Fibroblast of skin of right quadriceps (primary cell): ENCODE results near the gene NFS1.
"Not testable (repeated sequence)": the region's sequence is repeated elsewhere in the genome, so short reads cannot be mapped to it uniquely, and the experiment has no call there.

Experiments
- DNase-seq: peaks from one replicate; pipeline ENCODE4 v3.0.0-alpha.2; 2013

NFS1 gene

DNA sequence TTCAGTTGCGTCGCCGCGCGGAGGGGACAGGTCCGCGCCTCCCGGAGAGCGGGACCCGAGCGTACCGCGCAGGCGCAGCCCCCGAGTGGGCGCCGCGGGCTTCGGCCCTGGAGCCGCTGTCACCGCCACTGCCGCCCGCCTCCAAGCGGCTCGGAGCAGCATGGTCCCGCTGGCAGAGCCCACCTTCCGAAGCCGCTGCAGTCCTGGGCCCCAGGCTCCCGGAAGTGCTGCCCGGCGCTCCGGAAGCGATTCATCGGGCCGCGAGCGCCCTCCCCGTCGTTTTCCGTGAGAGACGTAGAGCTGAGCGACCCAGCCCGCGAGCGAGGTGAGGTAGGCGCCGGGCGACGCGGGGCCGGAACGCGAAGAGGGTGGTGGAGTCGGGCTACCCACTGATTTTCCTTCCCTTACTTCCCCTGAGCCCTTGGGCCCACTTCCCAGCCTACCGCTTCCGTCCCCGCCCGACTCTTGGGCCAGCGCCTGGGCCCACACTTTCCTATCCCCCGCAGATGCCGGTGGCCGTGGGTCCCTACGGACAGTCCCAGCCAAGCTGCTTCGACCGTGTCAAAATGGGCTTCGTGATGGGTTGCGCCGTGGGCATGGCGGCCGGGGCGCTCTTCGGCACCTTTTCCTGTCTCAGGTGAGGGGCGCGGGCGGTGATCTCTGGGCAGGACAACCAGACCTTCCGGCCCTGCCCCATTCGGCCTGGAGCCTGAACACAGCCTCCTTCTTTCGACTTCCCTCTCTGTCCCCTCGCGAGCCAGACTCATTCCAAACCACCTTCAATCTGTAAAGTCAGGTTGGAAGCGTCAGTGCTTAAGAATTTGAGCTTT lies at the start of gene NFS1, which contains the start of gene ROMO1:
TSS of gene NFS1 (minus strand) at position 226 of the 830 bp plus-strand sequence. CDS start at position 162, 64 bp downstream.
TSS of gene ROMO1 (plus strand) at position 279 of the 830 bp plus-strand sequence. CDS start at position 507, 228 bp downstream.
- DNase-seq, result peak; percentile 81

DNA sequence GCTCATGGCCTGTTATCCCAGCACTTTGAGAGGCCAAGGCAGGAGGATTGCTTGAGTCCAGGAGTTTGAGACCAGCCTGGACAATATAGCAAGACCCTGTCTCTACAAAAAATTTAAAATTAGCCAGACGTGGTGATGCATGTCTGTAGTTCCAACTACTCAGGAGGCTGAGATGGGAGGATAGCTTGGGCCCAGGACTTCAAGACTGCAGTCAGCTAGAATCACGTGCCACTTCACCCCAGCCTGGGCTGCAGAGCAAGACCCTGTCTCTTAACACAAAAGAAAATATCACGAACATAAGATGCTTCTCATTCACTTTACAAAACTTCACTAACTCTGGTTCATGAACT lies 45.3 kb upstream of the NFS1 start:
- DNase-seq, result not testable (repeated sequence)

DNA sequence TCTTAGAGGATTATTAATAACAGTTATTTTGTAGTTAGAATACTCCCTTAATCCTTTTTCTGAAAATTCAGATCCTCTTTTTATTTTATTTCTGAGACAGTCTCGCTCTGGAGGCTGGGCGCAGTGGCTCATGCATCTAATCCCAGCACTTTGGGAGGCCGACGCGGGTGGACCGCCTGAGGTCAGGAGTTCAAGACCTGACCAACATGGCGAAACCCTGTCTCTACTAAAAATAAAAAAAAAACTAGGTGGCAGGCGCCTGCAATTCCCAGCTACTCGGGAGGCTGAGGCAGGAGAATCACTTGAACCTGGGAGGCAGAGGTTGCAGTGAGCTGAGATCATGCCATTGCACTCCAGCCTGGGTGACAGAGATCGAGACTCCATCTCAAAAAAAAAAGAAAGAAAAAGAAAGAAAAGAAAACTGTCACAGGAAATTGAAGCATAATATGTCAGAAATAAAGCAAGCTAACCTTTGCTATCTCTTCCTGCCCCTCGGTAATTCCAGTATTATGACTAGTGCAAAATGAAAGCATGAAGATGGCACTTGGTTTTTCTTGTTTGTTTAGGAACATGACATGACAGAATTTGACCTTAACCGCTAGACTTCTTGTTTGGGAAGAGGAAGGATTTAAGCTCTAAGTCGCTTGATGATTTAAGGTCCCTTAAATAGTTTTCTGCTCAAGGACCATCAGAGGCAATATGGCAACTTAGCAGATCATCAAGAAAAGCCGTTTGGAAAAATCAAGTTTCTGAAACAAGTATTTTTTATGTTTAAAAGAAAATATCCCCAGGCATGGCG lies 44.7 kb upstream of the NFS1 start:
- no peak for DNase-seq

DNA sequence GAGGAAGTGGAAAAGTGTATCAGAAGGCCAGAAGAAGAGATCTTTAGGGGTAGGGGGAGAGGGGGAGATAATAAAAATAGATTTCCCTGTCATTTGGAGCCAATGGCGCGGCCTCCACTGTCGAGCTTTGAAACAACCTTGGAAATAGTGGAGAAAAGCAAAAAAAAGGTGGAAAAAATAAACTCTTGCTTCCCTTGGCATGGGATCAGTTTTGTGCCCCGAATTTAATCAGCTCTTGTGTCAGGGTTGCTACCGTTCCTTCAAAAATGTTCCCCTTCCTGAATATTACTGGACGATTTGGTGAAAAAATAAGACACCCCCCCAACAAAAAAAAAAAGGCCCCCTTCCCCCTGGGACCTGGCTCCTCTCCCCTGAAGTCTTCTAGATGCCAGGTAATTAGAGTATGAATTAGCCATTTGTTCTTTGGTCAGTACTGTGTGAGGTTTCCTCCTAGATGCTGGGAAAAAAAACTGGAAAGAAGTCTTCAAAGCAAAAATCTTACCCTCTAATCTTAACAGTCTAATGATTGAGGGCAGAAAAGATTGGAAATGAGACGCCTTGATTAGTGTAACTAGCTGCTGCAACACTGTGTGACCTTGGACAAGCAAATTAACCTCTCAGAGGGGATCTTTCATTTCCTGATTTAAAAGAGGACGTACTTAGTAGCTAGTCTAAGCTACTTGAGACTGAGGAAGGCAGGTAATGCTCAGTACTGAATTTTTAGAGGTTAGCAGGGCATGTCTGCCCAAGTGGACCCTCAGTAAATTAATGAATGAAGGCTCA lies 43.8 kb upstream of the NFS1 start:
- DNase-seq, result no peak

DNA sequence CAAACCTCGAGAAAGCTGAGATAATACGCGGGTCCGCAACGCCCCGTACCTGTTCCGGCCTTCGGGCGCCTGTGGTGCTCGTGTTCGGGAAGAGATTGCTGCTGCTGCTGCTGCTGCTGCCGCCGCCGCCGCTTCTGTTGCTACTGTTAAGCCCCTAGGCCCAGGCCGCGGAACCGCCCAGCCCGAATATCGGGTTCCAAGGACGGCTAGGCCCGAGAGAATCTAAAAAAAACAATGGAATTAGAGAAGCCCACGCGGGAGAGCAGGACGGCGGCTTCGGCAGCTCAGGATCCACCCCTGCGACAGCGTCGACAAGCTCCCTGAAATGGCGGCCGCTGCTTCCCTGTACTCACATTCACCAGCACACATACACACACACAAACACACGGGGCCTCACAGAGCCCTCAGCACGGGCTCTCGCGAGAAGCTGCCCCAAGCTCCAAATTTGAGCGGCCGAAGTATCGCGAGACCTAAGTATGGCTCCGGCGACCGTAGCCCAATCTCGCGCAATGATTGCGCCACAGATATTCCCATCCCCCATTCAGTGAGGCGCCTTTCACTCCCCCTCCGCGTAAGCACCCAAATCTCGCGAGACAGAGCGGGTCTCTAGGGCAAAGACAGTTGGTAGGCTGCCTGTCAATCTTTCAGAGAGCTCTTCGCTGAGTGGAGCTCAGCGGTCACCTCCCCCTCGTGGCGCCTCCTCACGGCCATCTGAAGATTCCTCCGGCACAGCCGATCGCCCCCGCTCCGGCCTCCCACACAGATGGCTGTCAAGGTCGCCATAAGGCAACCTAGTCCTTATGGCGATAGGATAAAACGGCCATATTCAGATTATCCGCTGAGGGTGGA lies 43.0 kb upstream of the NFS1 start, which contains the start of gene RBM39:
TSS of gene RBM39 (minus strand) at position 369 of the 849 bp plus-strand sequence. CDS start 1,386 bp downstream, outside the sequence.
- DNase-seq, result peak; percentile 100

DNA sequence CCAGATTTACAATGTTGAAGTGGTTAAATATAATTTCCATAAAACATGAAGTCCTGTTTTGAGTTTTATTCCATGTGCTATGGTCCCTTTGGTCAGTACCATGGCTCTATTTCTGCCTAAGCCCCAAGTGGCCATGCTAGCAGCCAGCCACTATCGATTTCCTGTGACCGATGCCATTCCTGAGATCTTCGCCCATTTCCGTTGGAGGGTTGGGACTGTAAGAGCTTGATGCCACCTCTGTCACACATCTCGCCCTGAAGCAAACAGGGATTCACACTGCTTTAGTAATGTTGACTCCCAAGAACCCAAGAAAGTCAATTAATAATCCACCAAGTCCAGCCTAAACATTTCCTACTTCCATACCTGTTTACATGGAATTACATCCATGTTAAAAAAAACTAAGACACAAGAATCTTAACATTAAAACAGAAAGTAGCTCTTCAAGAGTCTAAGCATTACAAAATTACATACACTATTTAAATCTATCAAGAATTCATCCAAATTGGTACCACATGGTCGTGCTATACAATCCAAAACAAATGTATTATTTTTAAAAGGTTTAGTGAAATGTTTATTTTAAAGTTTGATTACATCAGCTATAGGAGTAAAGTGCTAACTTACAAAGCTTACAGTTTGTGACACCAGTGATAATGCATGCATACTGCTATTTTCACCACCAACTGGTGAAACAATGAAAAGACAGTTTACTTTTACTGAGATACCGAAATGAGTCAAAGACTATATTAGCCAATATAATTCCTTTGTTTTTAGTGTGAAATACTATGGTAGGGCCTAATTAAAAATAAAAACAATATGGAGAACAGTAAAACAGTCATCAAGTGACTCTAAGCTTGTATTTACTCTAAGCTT lies 40.4 kb upstream of the NFS1 start:
- peak; percentile 53 for DNase-seq

DNA sequence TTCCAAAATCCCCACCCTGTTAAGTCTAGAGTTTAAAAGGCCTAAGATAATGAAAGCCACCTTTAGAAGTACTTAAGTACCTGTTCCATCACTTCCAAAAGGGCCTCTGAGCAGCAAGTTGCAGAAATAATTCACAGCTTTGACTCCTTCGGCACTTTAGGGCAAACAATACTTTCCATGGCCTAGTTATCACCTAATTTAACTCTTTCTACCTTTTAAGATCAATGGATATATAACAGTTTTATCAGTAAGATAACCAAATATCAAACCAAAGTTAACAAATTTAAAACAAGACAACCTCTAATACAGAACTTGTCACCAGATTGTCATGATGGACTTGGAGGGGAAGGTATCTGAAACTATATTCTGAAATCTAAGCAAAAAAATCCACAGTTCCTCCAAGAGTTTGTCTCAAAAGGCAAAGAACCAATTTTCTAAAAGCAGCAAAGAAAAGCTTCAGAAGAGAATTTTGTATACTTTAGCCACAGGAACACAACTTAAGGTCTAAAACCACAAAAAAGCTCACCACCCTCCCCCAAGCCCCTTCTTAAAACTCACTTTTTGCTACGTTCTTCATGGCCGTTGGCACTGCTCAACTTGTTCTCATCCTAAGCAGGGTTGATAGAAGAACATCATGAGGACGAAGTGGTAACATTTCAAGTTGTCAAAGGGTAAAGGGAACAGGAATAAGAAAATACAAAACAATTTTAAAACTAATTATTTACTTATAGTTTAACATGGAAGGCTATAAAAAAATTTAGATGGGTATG lies 39.4 kb upstream of the NFS1 start:
- no peak for DNase-seq

DNA sequence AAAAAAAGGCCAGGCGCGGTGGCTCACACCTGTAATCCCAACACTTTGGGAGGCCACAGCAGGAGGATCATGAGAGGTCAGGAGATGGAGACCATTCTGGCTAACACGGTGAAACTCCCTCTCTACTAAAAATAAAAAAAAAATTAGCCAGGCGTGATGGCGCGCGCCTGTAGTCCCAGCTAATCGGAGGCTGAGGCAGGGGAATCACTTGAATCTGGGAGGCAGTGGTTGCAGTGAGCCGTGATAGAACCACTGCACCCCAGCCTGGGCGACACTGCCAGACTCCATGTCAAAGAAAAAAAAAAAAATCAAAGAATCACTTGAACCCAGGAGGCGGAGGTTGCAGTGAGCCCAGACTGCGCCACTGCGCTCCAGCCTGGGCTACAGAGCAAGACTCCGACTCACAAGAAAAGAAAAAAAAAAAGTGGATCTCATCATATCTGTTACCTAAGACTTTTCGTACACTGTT lies 38.7 kb upstream of the NFS1 start:
- no peak for DNase-seq

DNA sequence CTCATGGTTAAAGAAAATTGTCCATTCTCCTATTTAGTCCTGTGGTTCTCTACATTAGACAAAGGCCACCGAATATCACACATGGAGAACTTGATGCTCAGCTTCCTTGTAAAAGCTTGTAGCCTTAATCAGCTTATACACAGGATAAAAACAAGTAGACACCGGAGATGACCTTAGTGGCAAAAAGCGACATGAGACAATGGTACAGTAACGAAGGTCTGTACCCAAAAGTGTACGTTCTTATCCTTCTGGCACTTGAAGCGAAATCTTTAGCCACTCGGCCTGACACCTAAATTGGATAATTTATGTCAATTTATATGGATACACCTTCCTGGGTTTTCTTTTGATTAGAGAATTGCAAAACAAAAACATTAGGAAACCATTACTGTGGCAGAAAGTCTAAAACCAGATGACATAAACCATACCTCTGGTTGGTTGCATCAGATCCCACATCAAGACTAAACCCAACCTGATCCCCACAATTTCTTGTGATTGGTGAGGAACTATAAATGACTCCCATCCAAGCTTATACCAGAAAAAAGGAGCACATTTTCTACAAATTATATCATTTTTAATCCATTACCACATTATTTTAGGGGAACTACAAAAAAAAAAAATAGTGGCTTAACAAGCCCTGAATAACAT lies 36.8 kb upstream of the NFS1 start:
- DNase-seq, result no peak

DNA sequence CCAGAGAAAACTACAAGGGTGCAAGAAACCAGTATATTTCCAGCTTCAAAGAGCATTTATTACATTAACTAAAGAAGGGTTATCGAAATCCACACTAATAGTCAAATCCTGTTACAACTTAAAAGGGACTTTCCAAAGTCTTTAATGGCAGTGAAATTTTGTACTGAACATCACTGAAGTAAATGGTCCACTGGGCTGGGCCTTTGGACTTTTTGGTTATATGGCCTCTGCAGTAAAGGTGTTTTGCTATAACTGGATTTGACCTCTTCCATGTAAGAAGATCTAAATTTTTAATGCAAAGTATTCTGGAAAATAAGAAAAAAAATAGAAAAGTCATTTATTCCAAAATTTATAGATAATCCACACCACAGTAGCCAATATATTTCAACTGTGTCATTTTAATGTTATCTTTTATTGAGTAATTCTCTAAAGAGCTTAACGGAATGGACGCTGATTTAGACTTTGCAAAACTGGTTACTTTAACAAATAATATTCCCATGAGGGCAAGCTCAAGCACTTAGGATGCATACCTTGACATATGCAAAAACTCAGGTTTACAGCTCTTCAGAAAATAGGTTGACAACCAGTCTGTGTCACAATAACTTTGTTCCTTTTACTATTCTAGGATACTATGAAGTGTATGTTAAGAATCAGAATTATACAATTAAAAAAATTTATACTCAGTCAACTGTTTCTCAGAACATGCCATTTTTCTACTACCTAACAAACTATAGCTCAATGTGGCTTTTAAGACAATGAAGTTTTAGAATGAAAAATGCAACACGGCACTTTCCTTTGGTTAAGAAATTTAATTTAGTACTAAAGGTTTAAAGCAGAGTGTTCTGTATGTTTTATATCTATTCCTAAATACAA lies 35.9 kb upstream of the NFS1 start:
- no peak for DNase-seq

DNA sequence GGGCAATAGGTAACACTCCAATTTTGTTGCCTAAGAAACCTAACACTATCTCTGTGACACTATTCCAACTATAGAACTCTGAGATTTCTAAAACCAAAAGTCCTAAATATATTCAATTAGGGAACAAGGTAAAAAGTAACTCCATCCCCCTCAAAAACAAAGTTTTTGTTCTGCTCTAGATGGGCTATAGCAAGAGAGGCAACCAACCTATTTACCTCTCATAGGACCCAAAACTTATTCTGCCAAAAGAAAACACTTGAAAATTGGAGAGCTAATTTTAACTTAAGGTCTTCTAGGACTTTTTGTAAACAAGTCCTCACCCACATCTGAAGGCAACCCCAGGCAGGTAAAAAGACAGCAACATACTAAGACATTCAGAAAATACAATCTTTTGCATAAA lies 35.2 kb upstream of the NFS1 start:
- no peak for DNase-seq

DNA sequence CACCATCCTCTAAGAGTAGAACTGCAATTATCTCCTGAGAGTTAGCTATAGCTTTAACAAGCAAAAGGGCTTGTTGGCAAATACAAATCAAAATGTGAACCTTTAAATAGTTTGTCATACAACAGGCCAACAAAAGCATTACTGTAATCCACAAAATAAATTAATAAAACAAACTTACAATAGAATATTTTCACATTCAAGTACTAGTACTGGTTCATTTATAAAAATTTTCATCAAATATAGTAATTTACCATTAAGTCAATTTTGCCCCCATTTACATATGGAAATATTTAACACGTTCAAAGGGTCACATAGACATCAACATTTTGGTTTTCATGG lies 33.5 kb upstream of the NFS1 start:
- no peak for DNase-seq

DNA sequence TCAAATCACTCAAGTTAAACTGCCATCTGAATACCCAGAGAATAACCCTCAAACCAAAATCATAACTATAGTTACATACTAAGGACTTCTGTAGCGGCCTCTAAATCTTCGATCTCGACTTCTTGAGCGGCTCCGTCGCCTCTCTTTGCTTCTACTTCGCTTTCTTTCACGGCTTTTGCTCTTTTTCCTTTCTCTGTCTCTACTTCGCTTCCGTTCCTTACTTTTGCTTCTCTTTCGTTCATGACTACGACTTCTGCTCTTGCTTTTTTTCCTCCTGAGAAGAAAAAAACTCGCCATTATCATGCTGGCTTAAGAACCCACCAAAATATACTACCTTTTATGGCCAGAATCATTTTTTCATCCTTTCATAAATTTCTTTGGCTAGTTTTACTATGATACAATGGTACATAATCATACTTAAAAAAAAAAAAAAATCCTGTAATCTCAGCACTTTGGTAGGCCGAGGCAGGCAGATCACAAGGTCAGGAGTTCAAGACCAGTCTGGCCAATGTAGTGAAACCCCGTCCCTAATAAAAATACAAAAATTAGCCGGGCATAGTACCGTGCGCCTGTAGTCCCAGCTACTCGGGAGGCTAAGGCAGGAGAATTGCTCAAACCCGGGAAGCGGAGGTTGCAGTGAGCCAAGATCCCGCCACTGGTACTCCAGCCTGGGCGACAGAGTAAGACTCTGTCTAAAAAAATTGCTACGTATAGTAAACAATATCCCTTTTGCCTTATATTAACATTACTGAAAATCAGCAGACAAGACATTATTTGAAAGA lies 32.9 kb upstream of the NFS1 start:
- no peak for DNase-seq

DNA sequence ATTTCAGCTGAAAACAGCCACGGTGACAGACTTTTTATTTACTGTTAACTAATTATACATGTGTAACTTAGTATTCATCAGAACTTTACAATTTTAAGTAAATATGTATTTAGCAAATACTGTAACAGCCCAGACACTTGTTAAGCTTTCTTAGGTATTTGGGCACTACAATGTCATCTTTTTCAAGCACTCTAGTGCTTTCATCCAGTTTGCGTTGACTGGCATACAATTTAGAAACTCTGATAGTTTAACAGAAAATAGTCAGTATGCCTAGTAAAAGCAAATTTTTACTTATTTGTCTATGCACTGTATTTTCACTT lies 32.3 kb upstream of the NFS1 start:
- DNase-seq, result no peak

DNA sequence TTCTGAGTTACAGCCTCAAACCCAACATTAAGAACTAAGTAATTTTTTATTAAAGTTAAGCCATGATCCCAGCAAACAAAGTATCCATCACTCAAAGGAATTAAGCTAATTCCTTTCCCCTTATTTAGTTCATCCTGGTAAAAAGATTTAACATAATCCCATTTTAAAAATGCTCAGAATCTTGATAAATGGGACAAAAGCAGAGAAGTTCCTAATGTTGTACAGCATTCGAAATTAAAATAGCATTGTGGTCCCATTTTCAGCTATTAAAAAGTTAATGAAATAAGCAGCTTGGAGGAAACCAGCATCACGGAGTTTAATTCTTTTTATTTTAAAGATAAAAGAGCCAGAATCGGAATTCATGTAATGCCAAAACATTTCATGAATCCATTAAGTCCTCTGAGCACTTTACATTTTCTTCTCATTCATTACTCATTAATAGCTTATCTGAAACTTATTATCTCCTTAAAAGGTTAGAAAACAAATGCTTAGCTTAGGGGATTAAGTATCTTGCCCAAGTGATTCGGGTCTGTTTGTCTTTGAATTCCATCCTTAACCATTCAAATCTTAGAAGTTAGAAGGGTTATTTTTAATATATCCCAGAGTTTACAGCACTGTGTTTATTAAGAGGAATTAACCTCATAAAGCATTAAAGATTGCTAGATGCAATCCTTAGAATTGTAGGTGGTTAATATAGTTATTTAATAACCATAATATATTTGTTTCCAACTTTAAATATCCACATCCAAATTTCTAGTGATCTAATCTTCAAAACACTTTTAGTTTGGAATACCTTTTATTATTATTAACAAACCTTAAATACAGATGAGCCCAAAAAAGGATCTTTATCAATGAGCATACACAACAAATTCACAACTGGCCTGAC lies 31.7 kb upstream of the NFS1 start:
- no peak for DNase-seq

DNA sequence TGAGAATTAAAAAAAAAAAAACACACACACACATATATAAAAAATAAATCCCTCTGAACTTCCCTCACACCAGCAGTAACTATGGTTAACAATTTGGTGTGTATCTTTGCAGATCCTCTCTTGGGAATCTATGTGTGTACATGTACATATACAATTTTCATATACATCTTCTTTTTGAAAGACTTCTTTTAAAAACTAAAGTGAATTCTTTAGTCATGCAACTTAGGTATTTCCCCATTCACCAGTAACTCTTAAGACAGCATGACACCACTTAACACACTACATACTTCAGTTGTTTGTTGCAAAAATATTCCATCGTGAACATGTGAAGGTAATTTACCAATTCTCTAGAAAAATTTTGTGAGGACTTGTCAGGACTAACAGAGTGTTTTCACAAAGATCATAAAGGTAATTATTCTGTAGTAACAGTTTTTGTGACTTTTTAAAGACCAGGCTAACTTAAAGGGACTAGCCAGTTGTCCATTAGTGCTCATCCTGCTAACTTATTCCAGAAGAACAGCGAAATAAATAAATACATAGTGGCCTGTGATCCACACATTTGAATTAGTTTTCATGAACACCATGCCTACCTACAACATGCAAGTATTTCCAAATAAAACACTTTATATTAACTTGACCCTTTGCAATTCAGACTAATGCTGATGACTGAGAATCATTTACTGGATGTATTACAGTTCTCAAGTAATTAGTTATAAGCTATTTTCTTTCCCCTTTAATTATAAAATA lies 30.9 kb upstream of the NFS1 start:
- DNase-seq, result no peak
